H1 (cell line): ENCODE results near the gene FBP1. TPM values are rescaled to one million over a fixed set of nuclear protein-coding genes. Genes with fewer than 3 reads are reported as not detected.

ENCODE experiments used
- CHD7 ChIP-seq: fragments of 300-600 bp; sonication (generic); IDR thresholded peaks from 2 replicates; pipeline ENCODE4 v1.7.1; 2012; ENCODE audit warnings: low read length, moderate library complexity, mild to moderate bottlenecking, inconsistent platforms; ENCODE audit not compliant: insufficient replicate concordance
- CREB1 ChIP-seq: IDR thresholded peaks from 2 replicates; pipeline ENCODE4 v1.6.1; 2012; ENCODE audit warnings: inconsistent platforms
- EP300 ChIP-seq, 2 experiments: IDR thresholded peaks; 1 replicate in 1 of 2; 2 replicates in 1 of 2; pipeline ENCODE4 v1.6.1; 2011 to 2012; ENCODE audit warnings: low read depth in 2 of 2, low read length in 2 of 2, mild to moderate bottlenecking in 2 of 2, borderline replicate concordance in 1 of 2, inconsistent platforms in 1 of 2, moderate library complexity in 1 of 2
- JUND ChIP-seq: IDR thresholded peaks from 2 replicates; pipeline ENCODE4 v1.6.1; 2011; ENCODE audit warnings: mild to moderate bottlenecking, improper control_type of control experiment, low read length
- PHF8 ChIP-seq: fragments of 200-600 bp; sonication (generic); conservative IDR thresholded peaks from 2 replicates; pipeline ENCODE4 v1.7.1; 2012; ENCODE audit warnings: low read depth, mild to moderate bottlenecking, inconsistent platforms, low read length, moderate library complexity
- POLR2A ChIP-seq, 2 experiments: IDR thresholded peaks; 1 replicate in 1 of 2; 2 replicates in 1 of 2; pipeline ENCODE4 v1.6.1; 2011; ENCODE audit warnings: low read depth in 2 of 2, low read length in 2 of 2, mild to moderate bottlenecking in 2 of 2; ENCODE audit errors: control extremely low read depth in 1 of 2
- POLR2AphosphoS5 ChIP-seq: IDR thresholded peaks from 2 replicates; pipeline ENCODE4 v1.6.1; 2011; ENCODE audit warnings: low read depth, low read length
- RNF2 ChIP-seq: fragments of 200-900, 300-1000 bp; sonication (generic); IDR thresholded peaks from 2 replicates; pipeline ENCODE4 v1.7.1; 2016; ENCODE audit warnings: borderline replicate concordance, low read depth, mild to moderate bottlenecking, antibody characterized with exemption, low read length; ENCODE audit not compliant: poor library complexity, severe bottlenecking; ENCODE audit errors: missing control alignments
- SIN3A ChIP-seq, 2 experiments: IDR thresholded peaks in 1 of 2; conservative IDR thresholded peaks in 1 of 2; 2 replicates each; pipeline ENCODE4 v1.6.1; 2011 to 2012; ENCODE audit warnings: low read length in 2 of 2, improper control_type of control experiment in 1 of 2, low read depth in 1 of 2, mild to moderate bottlenecking in 1 of 2
- SIX5 ChIP-seq: IDR thresholded peaks from 2 replicates; pipeline ENCODE4 v1.6.1; 2011; ENCODE audit warnings: mild to moderate bottlenecking, low read depth, low read length
- polyA plus RNA-seq, 7 experiments: library from polyadenylated mRNA; depleted of rRNA in 3 of 7; stranded (reverse) in 5 of 7; unstranded in 2 of 7; fragments of >200 nt in 5 of 7; fragments of 200-250 nt in 2 of 7; gene quantifications; 1 replicate in 5 of 7; 2 replicates in 1 of 7; 4 replicates in 1 of 7; pipeline versions ENCODE4 v1.2.1 to v1.2.3, GENCODE V29; 2011 to 2013; ENCODE audit warnings: missing spikeins in 2 of 7, mixed read lengths in 2 of 7
- total RNA-seq: library from RNA; stranded (reverse); fragmentation: NEBNext Ultra II Directional; extraction: Animal tissue kit (Norgen Biotek cat#: 25700); gene quantifications from 2 replicates; pipeline ENCODE4 v1.2.1, GENCODE V29; 2021
- TF ChIP-seq, protein P1 (sequence below): IDR thresholded peaks from 2 replicates; pipeline ENCODE4 v1.6.1; 2011; ENCODE audit warnings: low read length, improper control_type of control experiment

Gene FBP1
- total and polyA plus RNA-seq, 2 of the 8 experiments (the other 6 are each of a cell fraction or from before 2014, with no cell fraction given) = 1.0 to 4.1 TPM

DNA sequence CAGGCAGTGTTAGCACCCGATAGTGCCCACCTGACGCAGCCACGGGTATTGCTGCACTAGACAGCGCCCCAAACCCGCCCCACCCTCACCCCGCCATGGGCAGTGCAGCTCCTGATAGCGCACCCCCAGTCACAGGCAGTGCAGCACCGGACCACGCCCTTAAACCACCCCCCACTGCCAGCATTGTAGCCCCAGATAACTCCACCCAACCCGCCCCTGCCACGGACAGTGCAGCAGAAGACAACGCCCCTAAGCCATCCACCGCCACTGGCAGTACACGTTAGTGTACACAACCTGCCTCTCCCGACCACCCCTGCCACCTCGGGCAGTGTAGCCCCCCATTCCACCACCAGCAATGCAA, 85.3 kb downstream of the FBP1 start (continued):
- TF ChIP-seq CHD7 (no peak), JUND (no peak), SIX5 (no peak), RNF2 (no peak), SIN3A (conservative IDR thresholded peaks at IDR 0.05 in 1 of 2, IDR thresholded peaks at IDR 0.05 in 1 of 2; ENCODE audit: low read depth in 1 of 2, low read length in 2 of 2) (no peak), POLR2AphosphoS5 (no peak), CREB1 (no peak), EP300 (IDR thresholded peaks at IDR 0.05; ENCODE audit: borderline replicate concordance in 1 of 2, low read depth in 2 of 2, low read length in 2 of 2) (no peak), PHF8 (no peak), POLR2A (IDR thresholded peaks at IDR 0.05; ENCODE audit: control extremely low read depth in 1 of 2, low read depth in 2 of 2, low read length in 2 of 2) (no peak)
- TF ChIP-seq, protein P1, sequence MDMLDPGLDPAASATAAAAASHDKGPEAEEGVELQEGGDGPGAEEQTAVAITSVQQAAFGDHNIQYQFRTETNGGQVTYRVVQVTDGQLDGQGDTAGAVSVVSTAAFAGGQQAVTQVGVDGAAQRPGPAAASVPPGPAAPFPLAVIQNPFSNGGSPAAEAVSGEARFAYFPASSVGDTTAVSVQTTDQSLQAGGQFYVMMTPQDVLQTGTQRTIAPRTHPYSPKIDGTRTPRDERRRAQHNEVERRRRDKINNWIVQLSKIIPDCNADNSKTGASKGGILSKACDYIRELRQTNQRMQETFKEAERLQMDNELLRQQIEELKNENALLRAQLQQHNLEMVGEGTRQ = no peak
